ENCODE data around the gene SLC12A7. TPM values are rescaled to one million over a fixed set of nuclear protein-coding genes. Genes with fewer than 3 reads are reported as not detected.
A peak's percentile ranks its signal among the peaks of the same experiment; 100 is the strongest.
"Not testable (repeated sequence)": the region's sequence is repeated elsewhere in the genome, so short reads cannot be mapped to it uniquely, and the experiment has no call there.

Gene SLC12A7
- 10 to 100 TPM; 18.4 to 34.6 TPM for total RNA-seq

- no peaks in the 10 kb centered on the region for H3K27me3 ChIP-seq (replicated peaks; ENCODE audit: insufficient read depth)
Observed at GRCh38 chr5:1111727-1112289, at the start of gene SLC12A7. Gene SLC12A7, minus strand, starts transcription at chr5:1112063. Its CDS starts 72 bp downstream, at chr5:1111991.

GRCh38 chr5:1161108-1161832, 49.4 kb upstream of the SLC12A7 start:
- ATAC-seq (ENCODE audit: insufficient number of reproducible peaks, low FRiP score, low read depth) (no peak), DNase-seq (ENCODE audit: low spot score) (no peak)
- H3K27ac ChIP-seq: no peak overlapping the region
- no peaks in the 10 kb centered on the region for H3K4me1 ChIP-seq (ENCODE audit: control insufficient read depth in 1 of 2, low read depth in 2 of 2)
- no peak overlapping the region for H3K4me3 ChIP-seq
- no peaks in the 10 kb centered on the region for H3K27me3 ChIP-seq (replicated peaks; ENCODE audit: insufficient read depth)
- TF ChIP-seq, protein P1, sequence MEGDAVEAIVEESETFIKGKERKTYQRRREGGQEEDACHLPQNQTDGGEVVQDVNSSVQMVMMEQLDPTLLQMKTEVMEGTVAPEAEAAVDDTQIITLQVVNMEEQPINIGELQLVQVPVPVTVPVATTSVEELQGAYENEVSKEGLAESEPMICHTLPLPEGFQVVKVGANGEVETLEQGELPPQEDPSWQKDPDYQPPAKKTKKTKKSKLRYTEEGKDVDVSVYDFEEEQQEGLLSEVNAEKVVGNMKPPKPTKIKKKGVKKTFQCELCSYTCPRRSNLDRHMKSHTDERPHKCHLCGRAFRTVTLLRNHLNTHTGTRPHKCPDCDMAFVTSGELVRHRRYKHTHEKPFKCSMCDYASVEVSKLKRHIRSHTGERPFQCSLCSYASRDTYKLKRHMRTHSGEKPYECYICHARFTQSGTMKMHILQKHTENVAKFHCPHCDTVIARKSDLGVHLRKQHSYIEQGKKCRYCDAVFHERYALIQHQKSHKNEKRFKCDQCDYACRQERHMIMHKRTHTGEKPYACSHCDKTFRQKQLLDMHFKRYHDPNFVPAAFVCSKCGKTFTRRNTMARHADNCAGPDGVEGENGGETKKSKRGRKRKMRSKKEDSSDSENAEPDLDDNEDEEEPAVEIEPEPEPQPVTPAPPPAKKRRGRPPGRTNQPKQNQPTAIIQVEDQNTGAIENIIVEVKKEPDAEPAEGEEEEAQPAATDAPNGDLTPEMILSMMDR (IDR thresholded peaks at IDR 0.05): no peak
- no peaks in the 10 kb centered on the region for H3K9me3 ChIP-seq
- no peaks in the 10 kb centered on the region for H3K36me3 ChIP-seq

More at GRCh38 chr5:1111727-1112289, at the start of gene SLC12A7:
- TF ChIP-seq, protein P1 (IDR thresholded peaks at IDR 0.05): no peak
- Histone ChIP-seq H3K27ac (peak within 1 kb of the TSS in 1 of 2 donors; percentile 44), H3K9me3 (no peaks in the 10 kb centered on the region), H3K36me3 (no peaks in the 10 kb centered on the region), H3K4me1 (ENCODE audit: control insufficient read depth in 1 of 2, low read depth in 2 of 2) (peaks cover 0 to 7% of the 10 kb centered on the region in 2 donors), H3K4me3 (peak within 1 kb of the TSS; percentile 94)
- DNase-seq (ENCODE audit: low spot score) (no peak), ATAC-seq (ENCODE audit: insufficient number of reproducible peaks, low FRiP score, low read depth) (no peak)

DNA sequence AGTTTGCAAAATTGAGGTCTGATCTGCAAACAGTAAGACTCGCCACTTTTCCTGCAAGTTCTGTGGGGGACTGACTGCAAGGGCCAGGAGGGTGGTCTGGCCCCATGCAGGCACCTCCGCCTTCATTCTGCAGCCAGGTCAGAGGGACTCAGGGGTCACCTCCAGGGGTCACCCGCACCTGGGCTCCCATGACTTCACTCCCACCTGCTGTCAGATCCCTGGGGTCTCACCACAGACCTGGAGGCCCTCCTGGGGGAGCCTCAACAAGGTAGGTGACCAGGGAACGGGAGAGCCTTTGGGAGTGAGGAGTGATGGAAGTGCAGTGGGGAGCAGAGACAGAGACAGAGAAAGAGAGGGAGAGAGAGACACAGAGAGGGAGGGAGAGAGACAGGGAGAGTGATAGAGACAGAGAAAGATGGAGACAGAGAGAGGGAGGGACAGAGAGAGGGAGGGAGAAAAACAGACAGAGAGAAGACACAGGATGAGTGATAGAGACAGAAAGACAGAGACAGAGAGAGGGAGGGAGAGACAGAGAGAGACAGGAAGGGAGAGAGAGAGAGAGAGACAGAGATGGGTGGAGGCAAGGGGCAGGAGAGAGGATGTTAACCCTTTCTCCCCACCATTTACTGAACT, 48.0 kb upstream of the SLC12A7 start:
- Histone ChIP-seq H3K27me3 (replicated peaks; ENCODE audit: insufficient read depth) (no peaks in the 10 kb centered on the region), H3K4me1 (ENCODE audit: control insufficient read depth in 1 of 2, low read depth in 2 of 2) (no peaks in the 10 kb centered on the region), H3K36me3 (no peaks in the 10 kb centered on the region), H3K4me3 (no peak overlapping the region), H3K27ac (no peak overlapping the region), H3K9me3 (no peaks in the 10 kb centered on the region)
- ATAC-seq (ENCODE audit: insufficient number of reproducible peaks, low FRiP score, low read depth) (no peak), DNase-seq (ENCODE audit: low spot score) (no peak)
- TF ChIP-seq, protein P1 (IDR thresholded peaks at IDR 0.05): no peak

GRCh38 chr5:1159341-1159675, 47.4 kb upstream of the SLC12A7 start:
- no peaks in the 10 kb centered on the region for H3K36me3 ChIP-seq
- H3K9me3 ChIP-seq: no peaks in the 10 kb centered on the region
- H3K27me3 ChIP-seq (replicated peaks; ENCODE audit: insufficient read depth): peaks cover 3% of the 10 kb centered on the region
- DNase-seq (ENCODE audit: low spot score) (no peak), ATAC-seq (ENCODE audit: insufficient number of reproducible peaks, low FRiP score, low read depth) (no peak)
- TF ChIP-seq, protein P1 (IDR thresholded peaks at IDR 0.05): no peak
- no peak overlapping the region for H3K27ac ChIP-seq
- H3K4me1 ChIP-seq (ENCODE audit: control insufficient read depth in 1 of 2, low read depth in 2 of 2): no peaks in the 10 kb centered on the region
- no peak overlapping the region for H3K4me3 ChIP-seq

GRCh38 chr5:1158647-1159340, 46.9 kb upstream of the SLC12A7 start:
- TF ChIP-seq, protein P1 (IDR thresholded peaks at IDR 0.05): no peak
- Histone ChIP-seq H3K4me1 (ENCODE audit: control insufficient read depth in 1 of 2, low read depth in 2 of 2) (no peaks in the 10 kb centered on the region), H3K27ac (no peak overlapping the region), H3K27me3 (replicated peaks; ENCODE audit: insufficient read depth) (peaks cover 3% of the 10 kb centered on the region), H3K36me3 (no peaks in the 10 kb centered on the region), H3K9me3 (no peaks in the 10 kb centered on the region), H3K4me3 (no peak overlapping the region)
- no peak for DNase-seq (ENCODE audit: low spot score)
- ATAC-seq (ENCODE audit: insufficient number of reproducible peaks, low FRiP score, low read depth): no peak

GRCh38 chr5:1157461-1157986, 45.7 kb upstream of the SLC12A7 start:
- not testable (repeated sequence) for H3K9me3 ChIP-seq; ATAC-seq (ENCODE audit: insufficient number of reproducible peaks, low FRiP score, low read depth); DNase-seq (ENCODE audit: low spot score); H3K27me3 ChIP-seq (replicated peaks; ENCODE audit: insufficient read depth); H3K36me3 ChIP-seq; H3K27ac ChIP-seq; H3K4me3 ChIP-seq; H3K4me1 ChIP-seq (ENCODE audit: control insufficient read depth in 1 of 2, low read depth in 2 of 2)
